Progenitor cell of endocrine pancreas (in vitro differentiated cells): ENCODE measurements around the gene SCN11A. TPM values are rescaled to one million over a fixed set of nuclear protein-coding genes. Genes with fewer than 3 reads are reported as not detected.

Experiments
- DNase-seq: peaks from one replicate; pipeline ENCODE4 v3.0.0; 2021; ENCODE audit warnings: low spot score; ENCODE audit not compliant: unreplicated experiment
- H3K27ac Mint-ChIP-seq: 2 replicates; pipeline ENCODE4 v1.8.0; 2021; ENCODE audit warnings: mild to moderate bottlenecking, moderate library complexity, mixed read lengths
- H3K27me3 Mint-ChIP-seq: 2 replicates; pipeline ENCODE4 v1.8.0; 2021; ENCODE audit warnings: mixed read lengths
- H3K36me3 Mint-ChIP-seq: 2 replicates; pipeline ENCODE4 v1.8.0; 2022; ENCODE audit warnings: mixed read lengths; ENCODE audit not compliant: insufficient read depth
- H3K4me1 Mint-ChIP-seq: 2 replicates; pipeline ENCODE4 v1.8.0; 2021; ENCODE audit warnings: low read depth, mixed read lengths
- H3K4me3 Mint-ChIP-seq: 2 replicates; pipeline ENCODE4 v1.8.0; 2021; ENCODE audit warnings: low read depth, mild to moderate bottlenecking, moderate library complexity, mixed read lengths
- H3K9me3 Mint-ChIP-seq: 2 replicates; pipeline ENCODE4 v1.8.0; 2021; ENCODE audit warnings: low read depth, mixed read lengths
- total RNA-seq: library from RNA; stranded (reverse); gene quantifications from 2 replicates; pipeline ENCODE4 v1.2.1, GENCODE V29; 2021
- TF ChIP-seq, protein P1 (sequence below): fragments of 200-600 bp; sonication (generic); IDR thresholded peaks from one replicate; pipeline ENCODE4 v1.5.0; 2021; ENCODE audit warnings: antibody characterized with exemption, mild to moderate bottlenecking; ENCODE audit not compliant: unreplicated experiment

The SCN11A gene
- total RNA-seq, 1 donor from 2014 or later = 1.6 TPM

GRCh38 chr3:39021465-39022285, 30.1 kb downstream of the SCN11A start:
- Mint-ChIP-seq H3K27me3 (no peaks in the 10 kb centered on the region), H3K36me3 (no peaks in the 10 kb centered on the region), H3K4me3 (no peak overlapping the region), H3K9me3 (no peaks in the 10 kb centered on the region), H3K4me1 (peaks cover 5% of the 10 kb centered on the region), H3K27ac (no peak overlapping the region)
- no peak for DNase-seq
- TF ChIP-seq, protein P1, sequence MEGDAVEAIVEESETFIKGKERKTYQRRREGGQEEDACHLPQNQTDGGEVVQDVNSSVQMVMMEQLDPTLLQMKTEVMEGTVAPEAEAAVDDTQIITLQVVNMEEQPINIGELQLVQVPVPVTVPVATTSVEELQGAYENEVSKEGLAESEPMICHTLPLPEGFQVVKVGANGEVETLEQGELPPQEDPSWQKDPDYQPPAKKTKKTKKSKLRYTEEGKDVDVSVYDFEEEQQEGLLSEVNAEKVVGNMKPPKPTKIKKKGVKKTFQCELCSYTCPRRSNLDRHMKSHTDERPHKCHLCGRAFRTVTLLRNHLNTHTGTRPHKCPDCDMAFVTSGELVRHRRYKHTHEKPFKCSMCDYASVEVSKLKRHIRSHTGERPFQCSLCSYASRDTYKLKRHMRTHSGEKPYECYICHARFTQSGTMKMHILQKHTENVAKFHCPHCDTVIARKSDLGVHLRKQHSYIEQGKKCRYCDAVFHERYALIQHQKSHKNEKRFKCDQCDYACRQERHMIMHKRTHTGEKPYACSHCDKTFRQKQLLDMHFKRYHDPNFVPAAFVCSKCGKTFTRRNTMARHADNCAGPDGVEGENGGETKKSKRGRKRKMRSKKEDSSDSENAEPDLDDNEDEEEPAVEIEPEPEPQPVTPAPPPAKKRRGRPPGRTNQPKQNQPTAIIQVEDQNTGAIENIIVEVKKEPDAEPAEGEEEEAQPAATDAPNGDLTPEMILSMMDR = no peak

GRCh38 chr3:39021029-39021428, 30.7 kb downstream of the SCN11A start:
- Mint-ChIP-seq H3K4me1 (peaks cover 5% of the 10 kb centered on the region), H3K9me3 (no peaks in the 10 kb centered on the region), H3K27ac (no peak overlapping the region), H3K36me3 (no peaks in the 10 kb centered on the region), H3K4me3 (no peak overlapping the region), H3K27me3 (no peaks in the 10 kb centered on the region)
- TF ChIP-seq, protein P1 = no peak
- DNase-seq = no peak

GRCh38 chr3:39019299-39019698, 32.4 kb downstream of the SCN11A start:
- peaks cover 5% of the 10 kb centered on the region for H3K4me1 Mint-ChIP-seq
- H3K27me3 Mint-ChIP-seq = no peaks in the 10 kb centered on the region
- no peak overlapping the region for H3K27ac Mint-ChIP-seq
- no peaks in the 10 kb centered on the region for H3K36me3 Mint-ChIP-seq
- TF ChIP-seq, protein P1 = no peak
- H3K9me3 Mint-ChIP-seq = no peaks in the 10 kb centered on the region
- DNase-seq = no peak
- H3K4me3 Mint-ChIP-seq = no peak overlapping the region

DNA sequence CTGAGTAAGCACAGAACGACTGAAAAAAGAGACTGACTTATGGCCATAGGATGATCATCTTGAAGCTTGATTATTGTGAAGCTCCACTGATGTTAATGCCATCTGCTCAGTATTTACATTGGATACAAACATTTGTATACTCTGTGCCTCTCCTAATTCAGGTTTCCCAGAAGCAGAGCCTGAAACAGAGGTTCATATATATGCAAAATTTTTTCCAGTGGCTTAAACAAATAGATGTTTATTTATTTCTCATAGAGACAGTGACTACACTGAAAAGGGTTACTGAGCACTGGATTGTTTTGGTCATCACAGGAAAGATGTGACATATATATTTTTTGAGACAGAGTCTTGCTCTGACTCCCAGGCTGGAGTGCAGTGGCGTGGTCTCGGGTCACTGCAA, 36.3 kb downstream of the SCN11A start:
- H3K27me3 Mint-ChIP-seq = no peaks in the 10 kb centered on the region
- H3K36me3 Mint-ChIP-seq = no peaks in the 10 kb centered on the region
- H3K27ac Mint-ChIP-seq = no peak overlapping the region
- no peak for DNase-seq
- peaks cover 3% of the 10 kb centered on the region for H3K4me1 Mint-ChIP-seq
- TF ChIP-seq, protein P1 = no peak
- no peaks in the 10 kb centered on the region for H3K9me3 Mint-ChIP-seq
- H3K4me3 Mint-ChIP-seq = no peak overlapping the region

- Mint-ChIP-seq H3K4me1 (peaks cover 3% of the 10 kb centered on the region), H3K9me3 (no peaks in the 10 kb centered on the region), H3K27me3 (no peaks in the 10 kb centered on the region), H3K4me3 (no peak overlapping the region), H3K27ac (no peak overlapping the region), H3K36me3 (no peaks in the 10 kb centered on the region)
- TF ChIP-seq, protein P1 = no peak
- no peak for DNase-seq
These were observed 37.7 kb downstream of the SCN11A start for GRCh38 chr3:39013921-39014509.
